K562 (cell line): ENCODE results near the gene RNF43. TPM values are rescaled to one million over a fixed set of nuclear protein-coding genes. Genes with fewer than 3 reads are reported as not detected.

Experiments
- ARID1B ChIP-seq: fragments of 450-650 bp; IDR thresholded peaks from 2 replicates; pipeline ENCODE4 v1.6.1; 2016; ENCODE audit warnings: antibody characterized with exemption, mild to moderate bottlenecking, inconsistent platforms
- CAMTA2 ChIP-seq: fragments of 250-450 bp; sonication (Bioruptor Pico); conservative IDR thresholded peaks from 2 replicates; pipeline ENCODE4 v1.5.1; 2022
- ELF4 ChIP-seq: fragments of 450-650 bp; formaldehyde crosslinking; IDR thresholded peaks from 2 replicates; pipeline ENCODE4 v1.4.0; 2022; ENCODE audit warnings: missing genetic modification characterization
- ESRRB ChIP-seq: fragments of 250-450 bp; sonication (Bioruptor Pico); IDR thresholded peaks from 2 replicates; pipeline ENCODE4 v1.5.0; 2020; ENCODE audit warnings: mild to moderate bottlenecking, moderate library complexity, borderline replicate concordance
- KLF10 ChIP-seq: fragments of 250-450 bp; sonication (Bioruptor Pico); IDR thresholded peaks from 2 replicates; pipeline ENCODE4 v1.6.1; 2021; ENCODE audit warnings: matching md5 sums
- MTA3 ChIP-seq: fragments of 450-650 bp; formaldehyde crosslinking; IDR thresholded peaks from 2 replicates; pipeline ENCODE4 v1.6.1; 2017; ENCODE audit warnings: mild to moderate bottlenecking, borderline replicate concordance
- NONO ChIP-seq, 2 experiments: fragments of 200-400 bp in 1 of 2; fragments of 450-650 bp in 1 of 2; formaldehyde crosslinking in 1 of 2; IDR thresholded peaks; 2 replicates each; pipeline ENCODE4 v1.6.1; 2017; ENCODE audit warnings: low read depth in 2 of 2, mild to moderate bottlenecking in 2 of 2, moderate library complexity in 2 of 2, low read length in 1 of 2
- NR2C2 ChIP-seq, 2 experiments: fragments of 200-800 bp in 1 of 2; sonication (Bioruptor generic) in 1 of 2; sonication (generic) in 1 of 2; formaldehyde crosslinking in 1 of 2; IDR thresholded peaks; 2 replicates each; pipeline versions ENCODE4 v1.6.1 to v1.8.0; 2016 to 2022; ENCODE audit warnings: mild to moderate bottlenecking in 1 of 2, missing compliant biosample characterization in 1 of 2, missing genetic modification characterization in 1 of 2, missing genetic modification reagents in 1 of 2
- SMARCA5 ChIP-seq: fragments of 450-650 bp; IDR thresholded peaks from 2 replicates; pipeline ENCODE4 v1.6.1; 2016
- TEAD1 ChIP-seq, 2 experiments: fragments of 450-650 bp in 1 of 2; sonication (generic) in 1 of 2; formaldehyde crosslinking; IDR thresholded peaks; 2 replicates each; pipeline versions ENCODE4 v1.4.0 to v1.8.0; 2020 to 2022; ENCODE audit warnings: mild to moderate bottlenecking in 2 of 2, missing genetic modification reagents in 1 of 2
- TOE1 ChIP-seq, 2 experiments: fragments of 450-650 bp in 1 of 2; sonication (generic) in 1 of 2; formaldehyde crosslinking in 1 of 2; IDR thresholded peaks; 2 replicates each; pipeline versions ENCODE4 v1.7.1 to v1.8.0; 2016 to 2022; ENCODE audit warnings: borderline replicate concordance in 2 of 2, mild to moderate bottlenecking in 2 of 2, antibody characterized with exemption in 1 of 2, inconsistent platforms in 1 of 2, low read depth in 1 of 2, missing genetic modification reagents in 1 of 2, moderate library complexity in 1 of 2
- ZNF253 ChIP-seq: fragments of 250-450 bp; sonication (Bioruptor Pico); conservative IDR thresholded peaks from 2 replicates; pipeline ENCODE4 v1.6.1; 2021; ENCODE audit warnings: mild to moderate bottlenecking
- polyA plus RNA-seq, 8 experiments: library from polyadenylated mRNA; depleted of rRNA in 4 of 8; stranded (reverse) in 5 of 8; unstranded in 3 of 8; fragments of >200 nt; fragmentation: Nextera tagmentation in 2 of 8; fragmentation: Illumina TruSeq in 1 of 8; extraction: Ambion mirVana in 2 of 8; extraction: Trizol in 1 of 8; gene quantifications; 2 replicates each; pipeline versions ENCODE4 v1.2.1 to v1.2.3, GENCODE V29; 2011 to 2014; ENCODE audit warnings: inconsistent platforms in 1 of 8, missing spikeins in 1 of 8
- total RNA-seq, 7 experiments: library from RNA; depleted of rRNA in 6 of 7; stranded (reverse); fragments of >200 nt in 6 of 7; fragmentation: Illumina TruSeq in 2 of 7; extraction: Trizol in 2 of 7; gene quantifications; 2 replicates each; pipeline versions ENCODE4 v1.2.1 to v1.2.3, GENCODE V29; 2011 to 2021; ENCODE audit warnings: low replicate concordance in 1 of 7
- TF ChIP-seq, protein P1 (sequence below): IDR thresholded peaks from 2 replicates; pipeline ENCODE4 v1.6.1; 2012; ENCODE audit warnings: low read depth, low read length, improper control_type of control experiment, borderline replicate concordance
- TF ChIP-seq, protein P2 (sequence below): fragments of 250-450 bp; sonication (Bioruptor Pico); IDR thresholded peaks from 2 replicates; pipeline ENCODE4 v1.6.1; 2021; ENCODE audit warnings: mild to moderate bottlenecking
- TF ChIP-seq, protein P3 (sequence below): fragments of 250-450 bp; sonication (Bioruptor Pico); IDR thresholded peaks from 2 replicates; pipeline ENCODE4 v1.4.0; 2020; ENCODE audit warnings: mild to moderate bottlenecking, moderate library complexity
- TF ChIP-seq, protein P4 (sequence below): fragments of 250-450 bp; sonication (Bioruptor Pico); IDR thresholded peaks from 2 replicates; pipeline ENCODE4 v1.9.0; 2021; ENCODE audit warnings: mild to moderate bottlenecking
- TF ChIP-seq, protein P5 (sequence below), 2 experiments: fragments of 450-650 bp; conservative IDR thresholded peaks; 2 replicates each; pipeline ENCODE4 v1.6.1; 2017; ENCODE audit warnings: mild to moderate bottlenecking in 2 of 2, moderate library complexity in 2 of 2
- TF ChIP-seq, protein P6 (sequence below): fragments of 250-450 bp; sonication (Bioruptor Pico); IDR thresholded peaks from 2 replicates; pipeline ENCODE4 v1.5.0; 2020; ENCODE audit warnings: mild to moderate bottlenecking, borderline replicate concordance

The RNF43 gene
- total and polyA plus RNA-seq, 9 of the 15 experiments (the other 6 are each of a cell fraction or from before 2014, with no cell fraction given), result 0.29 to 2.7 (median 1.4) TPM

DNA sequence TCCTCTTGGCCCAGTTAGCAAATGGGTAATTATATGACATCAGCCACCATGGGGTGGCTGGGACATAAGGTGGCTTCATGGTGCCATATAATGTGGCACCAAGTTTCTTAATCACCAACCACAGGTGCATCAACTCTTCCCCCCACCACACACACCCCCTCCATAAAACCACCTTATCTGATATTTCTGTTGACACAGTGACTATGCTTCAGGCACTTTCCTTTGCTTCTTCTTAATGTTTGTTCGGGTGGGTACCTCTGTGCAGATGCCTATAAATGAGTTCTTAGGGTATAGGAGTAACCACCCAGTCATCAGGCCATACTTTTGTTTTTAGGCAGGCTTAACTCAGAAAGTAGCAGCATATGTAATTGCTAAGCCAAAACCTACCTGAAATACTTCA lies 29.5 kb downstream of the RNF43 start (continued):
- TF ChIP-seq, protein P1, sequence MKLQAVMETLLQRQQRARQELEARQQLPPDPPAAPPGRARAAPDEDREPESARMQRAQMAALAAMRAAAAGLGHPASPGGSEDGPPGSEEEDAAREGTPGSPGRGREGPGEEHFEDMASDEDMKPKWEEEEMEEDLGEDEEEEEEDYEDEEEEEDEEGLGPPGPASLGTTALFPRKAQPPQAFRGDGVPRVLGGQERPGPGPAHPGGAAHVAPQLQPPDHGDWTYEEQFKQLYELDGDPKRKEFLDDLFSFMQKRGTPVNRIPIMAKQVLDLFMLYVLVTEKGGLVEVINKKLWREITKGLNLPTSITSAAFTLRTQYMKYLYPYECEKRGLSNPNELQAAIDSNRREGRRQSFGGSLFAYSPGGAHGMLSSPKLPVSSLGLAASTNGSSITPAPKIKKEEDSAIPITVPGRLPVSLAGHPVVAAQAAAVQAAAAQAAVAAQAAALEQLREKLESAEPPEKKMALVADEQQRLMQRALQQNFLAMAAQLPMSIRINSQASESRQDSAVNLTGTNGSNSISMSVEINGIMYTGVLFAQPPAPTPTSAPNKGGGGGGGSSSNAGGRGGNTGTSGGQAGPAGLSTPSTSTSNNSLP, result no peak
- TF ChIP-seq CAMTA2 (CRISPR knock-in tag) (no peak), ELF4 (no peak), NONO (IDR thresholded peaks at IDR 0.05; ENCODE audit: low read depth in 2 of 2, low read length in 1 of 2) (no peak), KLF10 (CRISPR knock-in tag) (no peak), SMARCA5 (no peak), ARID1B (peak; percentile 90), MTA3 (no peak), TOE1 (IDR thresholded peaks at IDR 0.05; ENCODE audit: borderline replicate concordance) (no peak), TOE1 (CRISPR knock-in tag; IDR thresholded peaks at IDR 0.05; ENCODE audit: borderline replicate concordance, low read depth) (no peak), NR2C2 (CRISPR knock-in tag; IDR thresholded peaks at IDR 0.05) (no peak), NR2C2 (tag; IDR thresholded peaks at IDR 0.05) (no peak), ESRRB (no peak), TEAD1 (CRISPR knock-in tag; IDR thresholded peaks at IDR 0.05) (no peak), ZNF253 (no peak)
- TF ChIP-seq, protein P2, sequence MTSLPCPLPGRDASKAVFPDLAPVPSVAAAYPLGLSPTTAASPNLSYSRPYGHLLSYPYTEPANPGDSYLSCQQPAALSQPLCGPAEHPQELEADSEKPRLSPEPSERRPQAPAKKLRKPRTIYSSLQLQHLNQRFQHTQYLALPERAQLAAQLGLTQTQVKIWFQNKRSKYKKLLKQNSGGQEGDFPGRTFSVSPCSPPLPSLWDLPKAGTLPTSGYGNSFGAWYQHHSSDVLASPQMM, result no peak
- TF ChIP-seq, protein P3, sequence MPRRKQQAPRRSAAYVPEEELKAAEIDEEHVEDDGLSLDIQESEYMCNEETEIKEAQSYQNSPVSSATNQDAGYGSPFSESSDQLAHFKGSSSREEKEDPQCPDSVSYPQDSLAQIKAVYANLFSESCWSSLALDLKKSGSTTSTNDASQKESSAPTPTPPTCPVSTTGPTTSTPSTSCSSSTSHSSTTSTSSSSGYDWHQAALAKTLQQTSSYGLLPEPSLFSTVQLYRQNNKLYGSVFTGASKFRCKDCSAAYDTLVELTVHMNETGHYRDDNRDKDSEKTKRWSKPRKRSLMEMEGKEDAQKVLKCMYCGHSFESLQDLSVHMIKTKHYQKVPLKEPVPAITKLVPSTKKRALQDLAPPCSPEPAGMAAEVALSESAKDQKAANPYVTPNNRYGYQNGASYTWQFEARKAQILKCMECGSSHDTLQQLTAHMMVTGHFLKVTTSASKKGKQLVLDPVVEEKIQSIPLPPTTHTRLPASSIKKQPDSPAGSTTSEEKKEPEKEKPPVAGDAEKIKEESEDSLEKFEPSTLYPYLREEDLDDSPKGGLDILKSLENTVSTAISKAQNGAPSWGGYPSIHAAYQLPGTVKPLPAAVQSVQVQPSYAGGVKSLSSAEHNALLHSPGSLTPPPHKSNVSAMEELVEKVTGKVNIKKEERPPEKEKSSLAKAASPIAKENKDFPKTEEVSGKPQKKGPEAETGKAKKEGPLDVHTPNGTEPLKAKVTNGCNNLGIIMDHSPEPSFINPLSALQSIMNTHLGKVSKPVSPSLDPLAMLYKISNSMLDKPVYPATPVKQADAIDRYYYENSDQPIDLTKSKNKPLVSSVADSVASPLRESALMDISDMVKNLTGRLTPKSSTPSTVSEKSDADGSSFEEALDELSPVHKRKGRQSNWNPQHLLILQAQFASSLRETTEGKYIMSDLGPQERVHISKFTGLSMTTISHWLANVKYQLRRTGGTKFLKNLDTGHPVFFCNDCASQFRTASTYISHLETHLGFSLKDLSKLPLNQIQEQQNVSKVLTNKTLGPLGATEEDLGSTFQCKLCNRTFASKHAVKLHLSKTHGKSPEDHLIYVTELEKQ, result no peak
- TF ChIP-seq, protein P4, sequence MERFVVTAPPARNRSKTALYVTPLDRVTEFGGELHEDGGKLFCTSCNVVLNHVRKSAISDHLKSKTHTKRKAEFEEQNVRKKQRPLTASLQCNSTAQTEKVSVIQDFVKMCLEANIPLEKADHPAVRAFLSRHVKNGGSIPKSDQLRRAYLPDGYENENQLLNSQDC (CRISPR knock-in tag), result no peak
- TF ChIP-seq, protein P5, sequence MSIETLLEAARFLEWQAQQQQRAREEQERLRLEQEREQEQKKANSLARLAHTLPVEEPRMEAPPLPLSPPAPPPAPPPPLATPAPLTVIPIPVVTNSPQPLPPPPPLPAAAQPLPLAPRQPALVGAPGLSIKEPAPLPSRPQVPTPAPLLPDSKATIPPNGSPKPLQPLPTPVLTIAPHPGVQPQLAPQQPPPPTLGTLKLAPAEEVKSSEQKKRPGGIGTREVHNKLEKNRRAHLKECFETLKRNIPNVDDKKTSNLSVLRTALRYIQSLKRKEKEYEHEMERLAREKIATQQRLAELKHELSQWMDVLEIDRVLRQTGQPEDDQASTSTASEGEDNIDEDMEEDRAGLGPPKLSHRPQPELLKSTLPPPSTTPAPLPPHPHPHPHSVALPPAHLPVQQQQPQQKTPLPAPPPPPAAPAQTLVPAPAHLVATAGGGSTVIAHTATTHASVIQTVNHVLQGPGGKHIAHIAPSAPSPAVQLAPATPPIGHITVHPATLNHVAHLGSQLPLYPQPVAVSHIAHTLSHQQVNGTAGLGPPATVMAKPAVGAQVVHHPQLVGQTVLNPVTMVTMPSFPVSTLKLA (conservative IDR thresholded peaks at IDR 0.05), result no peak
- TF ChIP-seq, protein P6, sequence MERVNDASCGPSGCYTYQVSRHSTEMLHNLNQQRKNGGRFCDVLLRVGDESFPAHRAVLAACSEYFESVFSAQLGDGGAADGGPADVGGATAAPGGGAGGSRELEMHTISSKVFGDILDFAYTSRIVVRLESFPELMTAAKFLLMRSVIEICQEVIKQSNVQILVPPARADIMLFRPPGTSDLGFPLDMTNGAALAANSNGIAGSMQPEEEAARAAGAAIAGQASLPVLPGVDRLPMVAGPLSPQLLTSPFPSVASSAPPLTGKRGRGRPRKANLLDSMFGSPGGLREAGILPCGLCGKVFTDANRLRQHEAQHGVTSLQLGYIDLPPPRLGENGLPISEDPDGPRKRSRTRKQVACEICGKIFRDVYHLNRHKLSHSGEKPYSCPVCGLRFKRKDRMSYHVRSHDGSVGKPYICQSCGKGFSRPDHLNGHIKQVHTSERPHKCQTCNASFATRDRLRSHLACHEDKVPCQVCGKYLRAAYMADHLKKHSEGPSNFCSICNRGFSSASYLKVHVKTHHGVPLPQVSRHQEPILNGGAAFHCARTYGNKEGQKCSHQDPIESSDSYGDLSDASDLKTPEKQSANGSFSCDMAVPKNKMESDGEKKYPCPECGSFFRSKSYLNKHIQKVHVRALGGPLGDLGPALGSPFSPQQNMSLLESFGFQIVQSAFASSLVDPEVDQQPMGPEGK (CRISPR knock-in tag), result no peak
